Nasal cavity respiratory epithelium epithelial cell of viscerocranial mucosa (primary cell): ENCODE measurements around the gene PMM1. TPM values are rescaled to one million over a fixed set of nuclear protein-coding genes. Genes with fewer than 3 reads are reported as not detected.

ENCODE experiments used
- total RNA-seq: library from RNA; depleted of rRNA; stranded (reverse); fragments of >200 nt; gene quantifications from 2 replicates; pipeline ENCODE4 v1.2.3, GENCODE V29; 2014

The PMM1 gene
- total RNA-seq: 14.6 and 20.8 TPM in 2 replicates

DNA sequence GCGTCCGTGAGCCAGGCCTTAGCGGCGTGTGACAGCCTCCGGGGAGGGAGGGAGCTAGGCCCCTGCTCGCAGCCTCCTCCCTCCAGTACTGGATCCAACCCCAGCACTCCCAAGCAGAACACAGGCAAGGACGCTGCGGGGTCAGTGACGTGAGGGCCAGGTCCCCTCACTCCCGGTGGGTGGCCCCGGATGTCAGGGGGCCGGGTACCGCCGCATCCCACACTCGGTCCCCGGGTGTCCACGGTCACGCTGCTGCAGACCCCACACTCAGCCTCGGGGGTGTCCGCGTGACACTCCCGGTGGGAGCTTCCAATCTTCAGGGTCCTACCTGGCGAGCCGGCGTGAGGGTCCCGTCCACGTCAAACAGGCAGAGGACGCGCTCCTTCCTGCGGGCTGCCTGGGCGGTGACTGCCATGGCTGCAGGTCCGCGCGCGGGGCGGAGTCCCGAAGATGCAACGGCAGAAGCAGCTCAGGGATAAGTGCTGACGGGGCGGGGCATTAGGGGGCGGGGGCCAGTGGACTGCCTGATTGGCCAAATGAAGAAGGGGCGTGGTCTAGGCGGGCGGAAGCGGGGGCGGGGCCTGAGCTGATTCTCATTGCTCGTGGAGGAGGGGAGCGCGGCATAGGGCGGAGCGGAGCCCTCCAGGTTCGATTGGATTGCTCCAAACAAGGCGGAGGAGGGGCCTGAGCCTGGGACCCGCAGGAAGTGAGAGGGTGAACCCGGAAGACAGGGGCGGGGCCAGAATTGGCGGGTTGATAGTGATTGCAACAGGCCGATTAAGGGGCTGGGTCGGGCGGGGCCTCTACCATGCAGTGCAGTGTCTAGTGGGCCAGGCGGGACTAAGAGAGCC lies at the start of gene PMM1:
Gene PMM1, minus strand, starts transcription at position 450 of the 851 bp plus-strand sequence. Its CDS starts 35 bp downstream, at position 415.

GRCh38 chr22:41621099-41621910 lies 31.7 kb upstream of the PMM1 start, which contains the start of gene XRCC6:
XRCC6 (plus strand) TSS chr22:41621295; CDS start chr22:41622005, 710 bp downstream.

GRCh38 chr22:41620589-41621098 lies 31.0 kb upstream of the PMM1 start, which contains the start of gene DESI1:
DESI1 (minus strand) TSS chr22:41621043; CDS start chr22:41620839, 204 bp downstream.

DNA sequence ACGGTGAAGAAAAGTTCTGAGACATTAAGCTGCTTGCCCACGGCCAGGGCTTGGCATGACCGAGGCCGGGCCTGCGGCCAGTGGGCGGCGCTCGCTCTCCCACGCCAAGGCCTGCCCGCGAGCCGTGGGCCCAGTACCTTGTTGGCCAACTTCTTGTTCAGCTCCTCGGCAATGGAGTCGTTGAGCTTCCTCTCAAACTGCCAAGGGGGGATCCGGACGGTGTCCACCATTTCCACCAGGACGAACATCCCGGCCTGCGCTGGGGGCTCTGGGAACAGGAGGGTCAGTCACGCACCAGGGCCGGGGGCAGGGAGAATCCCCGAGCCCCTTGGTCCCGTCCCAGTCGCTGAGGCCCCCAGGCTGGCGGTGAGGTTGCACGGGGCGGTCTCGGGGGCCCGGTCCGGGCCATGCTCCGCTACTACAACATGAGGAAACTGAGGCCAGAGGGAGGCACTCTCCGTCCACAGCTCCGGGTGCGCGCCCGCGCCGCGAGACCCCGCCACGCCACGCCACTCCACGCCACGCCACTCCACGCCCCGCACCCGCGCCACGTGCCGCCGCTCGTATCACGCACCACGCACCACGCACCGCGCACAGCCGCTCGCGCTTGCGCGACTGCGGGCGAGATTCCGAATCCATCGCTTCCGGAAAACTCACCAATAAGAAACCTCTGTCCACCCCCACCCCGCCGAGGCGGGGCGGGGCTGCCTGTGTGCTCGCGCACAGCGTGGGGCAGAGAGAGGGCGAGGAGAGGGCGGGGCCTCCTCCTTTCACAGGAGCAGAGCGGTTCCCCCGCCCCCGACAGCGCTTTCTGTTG lies 45.6 kb downstream of the PMM1 start, which contains the start of gene POLR3H:
Gene POLR3H, minus strand, starts transcription at position 617 of the 817 bp plus-strand sequence. Its CDS starts 369 bp downstream, at position 248.

Other genes starting within 250 kb of the PMM1 start
- gene TEF, start 207.9 kb downstream of the PMM1 start, total RNA-seq: 9.9 and 12.8 TPM in 2 replicates
- 10.9 and 34.5 TPM in 2 replicates for gene TOB2, start 143.0 kb downstream of the PMM1 start, total RNA-seq
- gene PHF5A, start 121.1 kb downstream of the PMM1 start, total RNA-seq: 52.9 and 108 TPM in 2 replicates
- 82.4 and 122 TPM in 2 replicates for gene ACO2, start 120.7 kb downstream of the PMM1 start, total RNA-seq
- 15.4 and 26.3 TPM in 2 replicates for gene POLR3H, start 45.4 kb downstream of the PMM1 start, total RNA-seq
- 0.07 TPM in 1 of 2 replicates, not detected in the other for gene CSDC2, start 28.8 kb downstream of the PMM1 start, total RNA-seq
- 15.4 and 31.9 TPM in 2 replicates for gene DESI1, start 31.2 kb upstream of the PMM1 start, total RNA-seq
- gene XRCC6, start 31.5 kb upstream of the PMM1 start, total RNA-seq: 240 and 243 TPM in 2 replicates
- 84.1 and 85.7 TPM in 2 replicates for gene SNU13, start 99.0 kb upstream of the PMM1 start, total RNA-seq
- under 0.01 and 0.07 TPM in 2 replicates for gene MEI1, start 109.7 kb upstream of the PMM1 start, total RNA-seq
- gene CCDC134, start 210.8 kb upstream of the PMM1 start, total RNA-seq: 7.2 and 9.3 TPM in 2 replicates
- gene SREBF2, start 243.3 kb upstream of the PMM1 start, total RNA-seq: 66.3 and 178 TPM in 2 replicates